Stimulated activated CD4-positive, alpha-beta T cell treated with anti-CD3 and anti-CD28 coated beads, Interleukin-12 subunit alpha, Interleukin-12 subunit beta, amount 100 ng/mL, for 24 hours (primary cell): ENCODE results near the gene ACSM2B.
"Not testable (repeated sequence)": the region's sequence is repeated elsewhere in the genome, so short reads cannot be mapped to it uniquely, and the experiment has no call there.

Experiments used
- DNase-seq, 2 experiments: peaks; one replicate each; pipeline ENCODE4 v3.0.0-alpha.2; 2020; ENCODE audit warnings: low read depth in 2 of 2

The ACSM2B gene, protein sequence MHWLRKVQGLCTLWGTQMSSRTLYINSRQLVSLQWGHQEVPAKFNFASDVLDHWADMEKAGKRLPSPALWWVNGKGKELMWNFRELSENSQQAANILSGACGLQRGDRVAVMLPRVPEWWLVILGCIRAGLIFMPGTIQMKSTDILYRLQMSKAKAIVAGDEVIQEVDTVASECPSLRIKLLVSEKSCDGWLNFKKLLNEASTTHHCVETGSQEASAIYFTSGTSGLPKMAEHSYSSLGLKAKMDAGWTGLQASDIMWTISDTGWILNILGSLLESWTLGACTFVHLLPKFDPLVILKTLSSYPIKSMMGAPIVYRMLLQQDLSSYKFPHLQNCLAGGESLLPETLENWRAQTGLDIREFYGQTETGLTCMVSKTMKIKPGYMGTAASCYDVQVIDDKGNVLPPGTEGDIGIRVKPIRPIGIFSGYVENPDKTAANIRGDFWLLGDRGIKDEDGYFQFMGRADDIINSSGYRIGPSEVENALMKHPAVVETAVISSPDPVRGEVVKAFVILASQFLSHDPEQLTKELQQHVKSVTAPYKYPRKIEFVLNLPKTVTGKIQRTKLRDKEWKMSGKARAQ

DNA sequence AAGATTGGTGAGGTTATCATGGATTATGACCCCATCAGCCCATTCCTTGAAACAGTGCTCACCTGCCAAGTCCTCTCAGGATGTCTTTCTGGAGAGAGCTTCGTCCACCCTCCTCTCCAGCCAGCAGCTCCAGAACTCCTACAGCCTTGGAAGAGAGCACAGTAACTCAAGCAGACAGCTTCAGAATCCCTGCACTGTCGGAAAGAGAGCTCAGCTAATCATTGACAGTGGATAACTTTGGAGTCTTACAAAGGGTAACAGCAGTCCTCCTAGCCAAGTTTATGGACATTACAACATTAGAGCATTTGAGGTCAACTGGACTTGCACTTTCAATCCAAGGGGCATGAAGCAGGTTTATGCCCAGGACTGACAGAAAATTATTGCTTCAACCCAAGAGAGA lies at the start of gene ACSM2B:
Gene ACSM2B, minus strand, starts transcription at position 223 of the 400 bp plus-strand sequence. CDS start 11,522 bp downstream, outside the sequence.
- DNase-seq, result not testable (repeated sequence)

GRCh38 chr16:20624882-20625807 lies 49.0 kb upstream of the ACSM2B start:
- DNase-seq, result no peak

DNA sequence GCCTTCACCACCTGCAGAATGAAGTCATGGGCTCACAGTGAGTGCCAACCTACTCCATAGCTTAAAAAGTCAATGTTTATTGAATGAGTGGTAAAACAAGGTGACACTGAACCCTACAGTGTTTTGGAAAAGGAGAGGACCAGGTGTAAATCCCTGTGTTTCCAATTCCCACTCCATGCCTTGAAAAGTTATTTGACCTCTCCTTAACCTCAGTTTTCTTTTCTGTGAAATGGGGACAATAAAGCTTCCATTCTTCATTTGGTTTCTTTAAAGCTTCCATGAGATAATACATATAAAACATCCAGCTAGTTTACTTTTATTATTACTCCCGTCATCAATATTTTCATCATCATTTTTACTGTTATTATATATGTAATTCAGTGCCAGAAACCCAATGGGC lies 48.0 kb upstream of the ACSM2B start:
- no peak for DNase-seq

DNA sequence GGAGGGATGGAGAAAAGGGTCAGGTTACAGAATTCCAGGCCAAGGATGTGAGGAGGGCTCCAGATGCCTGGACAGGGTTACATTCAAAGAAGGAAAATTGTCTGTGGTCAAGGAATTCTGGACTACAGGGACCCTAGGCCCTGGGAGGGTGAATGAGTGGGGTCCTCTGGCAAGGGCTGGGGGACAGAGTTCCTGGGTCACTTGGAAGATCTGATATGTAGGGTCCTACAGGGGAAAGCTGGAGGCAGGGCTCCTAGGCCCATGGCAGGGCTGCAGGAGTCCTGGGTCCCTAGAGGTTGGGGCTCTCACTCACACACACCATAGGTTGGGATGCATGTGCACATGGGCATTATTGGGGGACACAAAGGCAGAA lies 46.3 kb upstream of the ACSM2B start:
- DNase-seq, result no peak

- no peak for DNase-seq
Measured at GRCh38 chr16:20621406-20621805, 45.2 kb upstream of the ACSM2B start.

DNA sequence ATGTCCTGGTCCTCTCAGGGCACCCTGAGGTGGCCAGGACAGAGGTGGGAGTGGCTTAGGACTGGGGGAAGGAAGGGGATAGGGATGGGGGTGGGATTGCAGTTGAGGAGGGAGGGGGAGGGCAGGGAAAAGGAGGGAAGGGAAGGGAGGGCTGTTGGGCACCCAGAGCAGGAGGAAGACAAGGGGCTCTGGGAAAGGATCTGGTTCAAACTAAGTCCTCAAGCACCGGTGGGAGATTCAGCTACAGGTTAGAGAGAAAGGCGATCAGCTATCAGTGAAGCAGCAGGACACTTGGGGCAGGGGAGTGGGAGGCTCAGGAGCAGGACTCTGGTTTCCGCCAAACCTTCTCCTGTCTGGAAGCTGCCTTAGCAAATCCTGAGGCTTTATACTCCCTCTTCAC lies 44.6 kb upstream of the ACSM2B start:
- DNase-seq, result no peak

GRCh38 chr16:20620003-20620402 lies 43.8 kb upstream of the ACSM2B start:
- no peak for DNase-seq

DNA sequence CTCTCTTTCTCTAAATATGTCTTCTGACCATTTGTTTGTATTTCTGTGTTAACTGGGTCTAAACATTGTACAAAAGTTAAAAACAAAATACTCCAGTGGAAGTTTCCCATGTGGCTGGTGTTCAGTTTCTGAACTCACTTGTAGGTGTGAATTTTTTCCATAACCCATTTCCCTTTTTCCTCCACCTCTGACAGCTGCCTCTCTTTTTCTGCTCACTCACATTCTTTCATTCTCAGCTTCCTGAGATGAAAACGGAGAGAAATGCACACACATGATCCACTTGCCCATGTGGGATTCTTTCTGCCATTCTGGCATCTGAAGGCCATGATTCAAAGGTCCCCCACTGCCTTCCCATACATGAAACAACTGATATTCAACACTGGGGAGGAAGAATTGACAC lies 41.1 kb upstream of the ACSM2B start:
- DNase-seq, result no peak

DNA sequence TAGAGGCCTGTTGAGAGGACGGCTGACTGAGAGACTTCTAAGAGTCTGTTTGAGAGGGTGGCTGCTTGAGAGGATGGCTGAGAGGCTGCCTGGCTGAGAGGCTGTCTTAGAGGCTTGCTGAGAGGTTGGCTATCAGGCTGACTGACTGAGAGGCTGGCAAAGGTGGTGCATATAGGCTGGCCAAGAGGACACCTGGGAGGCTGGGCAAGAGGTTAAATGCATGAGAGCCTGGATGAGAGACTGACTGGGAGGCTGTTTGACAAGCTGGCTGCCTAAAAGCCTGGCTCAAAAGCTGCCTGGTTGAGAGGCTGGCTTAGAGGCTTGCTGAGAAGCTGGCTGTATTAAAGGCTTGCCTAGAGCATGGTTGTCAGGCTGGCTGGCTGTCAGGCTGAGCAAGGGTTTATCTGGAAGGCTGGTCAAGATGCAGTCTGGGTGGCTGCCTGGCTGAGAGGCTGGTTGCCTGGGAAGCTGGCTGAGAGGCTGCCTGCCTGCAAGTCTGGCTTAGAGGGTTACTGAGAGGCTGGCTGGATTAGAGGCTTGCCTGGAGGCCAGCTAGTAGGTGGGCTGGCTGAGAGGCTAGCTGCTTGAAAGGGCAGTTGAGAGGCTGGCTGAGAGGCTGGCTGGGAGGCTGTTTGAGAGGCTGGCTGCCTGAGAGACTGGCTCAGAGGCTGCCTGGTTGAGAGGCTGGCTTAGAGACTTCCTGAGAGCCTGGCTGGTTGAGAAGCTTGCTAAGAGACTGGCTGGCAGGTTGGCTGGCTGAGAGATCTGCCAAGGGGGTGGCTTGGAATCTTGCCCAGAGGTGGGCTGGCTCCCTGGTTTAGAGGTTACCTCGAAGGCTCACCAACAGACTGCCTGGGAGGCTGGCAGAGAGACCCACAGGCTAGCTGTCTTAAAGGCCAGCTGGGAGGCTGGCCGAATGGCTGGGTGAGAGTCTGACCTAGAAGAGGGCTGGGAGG lies 38.3 kb upstream of the ACSM2B start:
- DNase-seq, result no peak

- DNase-seq, result no peak
Measured at GRCh38 chr16:20613481-20614185, 37.5 kb upstream of the ACSM2B start.

GRCh38 chr16:20612551-20613480 lies 36.6 kb upstream of the ACSM2B start:
- no peak for DNase-seq

- no peak for DNase-seq
Measured at GRCh38 chr16:20611975-20612481, 35.9 kb upstream of the ACSM2B start.

- DNase-seq, result no peak
Measured at GRCh38 chr16:20611350-20611902, 35.3 kb upstream of the ACSM2B start.

GRCh38 chr16:20610892-20611349 lies 34.8 kb upstream of the ACSM2B start:
- DNase-seq, result no peak

DNA sequence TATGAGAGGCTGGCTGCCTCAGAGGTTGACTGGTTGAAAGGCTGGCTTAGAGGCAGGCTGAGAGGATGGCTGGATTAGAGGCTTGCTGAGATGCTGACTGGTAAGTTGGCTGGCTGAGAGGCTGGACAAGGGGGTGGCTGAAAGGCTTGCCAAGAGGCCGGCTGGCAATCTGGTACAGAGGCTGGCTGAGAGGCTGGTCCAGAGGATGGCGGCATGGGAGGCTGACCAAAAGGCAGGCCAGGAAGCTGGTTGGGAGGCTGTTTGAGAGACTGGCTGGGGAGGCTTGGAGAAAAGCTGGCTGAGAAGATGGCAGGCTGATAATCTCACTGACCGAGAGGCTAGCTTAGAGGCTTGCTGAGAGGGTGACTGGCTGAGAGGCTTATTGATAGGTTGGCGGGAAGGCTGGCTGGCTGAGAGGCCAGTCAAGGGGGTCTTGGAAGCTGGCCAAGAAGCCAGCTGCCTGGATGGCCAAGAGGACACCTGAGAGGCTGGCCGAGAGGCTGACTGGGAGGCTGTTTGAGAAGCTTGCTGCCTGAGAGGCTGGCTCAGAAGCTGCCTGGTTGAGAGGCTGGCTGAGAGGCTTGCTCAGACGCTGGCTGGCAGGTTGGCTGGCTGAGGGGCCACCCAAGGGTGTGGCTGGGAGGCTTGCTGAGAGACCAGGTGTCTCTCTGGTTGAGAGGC lies 34.2 kb upstream of the ACSM2B start:
- no peak for DNase-seq

GRCh38 chr16:20602205-20602604 lies 26.0 kb upstream of the ACSM2B start:
- DNase-seq, result not testable (repeated sequence)

GRCh38 chr16:20599475-20599874 lies 23.3 kb upstream of the ACSM2B start:
- not testable (repeated sequence) for DNase-seq

DNA sequence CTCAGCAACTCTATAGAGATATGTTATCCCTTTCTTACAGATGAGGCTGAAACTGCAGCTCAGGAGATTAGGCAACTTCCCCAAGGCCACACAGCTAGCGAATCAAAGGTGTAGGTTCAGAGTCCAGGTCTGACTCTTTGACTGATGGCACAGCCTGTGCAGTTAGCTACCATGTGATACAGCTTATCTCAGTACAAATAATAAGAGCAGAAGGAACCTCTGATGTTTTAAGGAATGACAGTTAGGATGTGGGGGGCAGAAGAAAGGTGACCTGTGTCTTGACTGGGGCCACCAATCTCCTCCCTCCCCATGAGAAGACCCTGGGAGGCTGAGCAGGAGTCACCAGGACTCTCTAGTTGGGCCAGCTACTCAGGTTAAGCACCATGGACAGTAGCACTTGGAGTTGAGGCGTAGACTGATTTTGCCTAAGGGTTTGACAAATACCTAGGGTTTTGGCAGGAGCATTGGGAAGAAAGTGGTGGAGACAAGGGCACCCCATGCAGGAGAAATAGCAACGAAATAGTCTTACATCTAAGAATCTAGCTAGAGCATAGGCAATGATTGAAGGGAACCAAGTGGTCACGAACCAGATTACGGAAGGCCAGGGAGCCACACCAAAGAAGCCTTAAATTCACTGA lies 22.8 kb upstream of the ACSM2B start:
- no peak for DNase-seq
